K562 (cell line): ENCODE measurements around the gene ASCL2. TPM values are rescaled to one million over a fixed set of nuclear protein-coding genes. Genes with fewer than 3 reads are reported as not detected.

ENCODE experiments used
- CREB3 ChIP-seq: fragments of 450-650 bp; conservative IDR thresholded peaks from 2 replicates; pipeline ENCODE4 v1.6.1; 2016; ENCODE audit warnings: missing genetic modification characterization, low read depth, mild to moderate bottlenecking, missing compliant biosample characterization, moderate library complexity
- EGR1 ChIP-seq: fragments of 450-650 bp; conservative IDR thresholded peaks from 2 replicates; pipeline ENCODE4 v1.6.1; 2017; ENCODE audit warnings: mild to moderate bottlenecking
- LEF1 ChIP-seq: fragments of 450-650 bp; IDR thresholded peaks from 2 replicates; pipeline ENCODE4 v1.6.1; 2016; ENCODE audit warnings: mild to moderate bottlenecking
- RBM39 ChIP-seq: fragments of 200-400 bp; formaldehyde crosslinking; optimal IDR thresholded peaks from 2 replicates; pipeline ENCODE3; 2018; ENCODE audit warnings: low read depth, low read length
- RFX5 ChIP-seq: IDR thresholded peaks from 2 replicates; pipeline ENCODE4 v1.6.1; 2011; ENCODE audit warnings: low read depth, mild to moderate bottlenecking, improper control_type of control experiment, low read length
- SUPT5H ChIP-seq: fragments of 450-650 bp; IDR thresholded peaks from 2 replicates; pipeline ENCODE4 v1.6.1; 2016
- ZNF3 ChIP-seq: fragments of 250-450 bp; sonication (Bioruptor Pico); IDR thresholded peaks from 2 replicates; pipeline ENCODE4 v1.5.0; 2021; ENCODE audit warnings: mild to moderate bottlenecking, moderate library complexity
- polyA plus RNA-seq, 8 experiments: library from polyadenylated mRNA; depleted of rRNA in 4 of 8; stranded (reverse) in 5 of 8; unstranded in 3 of 8; fragments of >200 nt; fragmentation: Nextera tagmentation in 2 of 8; fragmentation: Illumina TruSeq in 1 of 8; extraction: Ambion mirVana in 2 of 8; extraction: Trizol in 1 of 8; gene quantifications; 2 replicates each; pipeline versions ENCODE4 v1.2.1 to v1.2.3, GENCODE V29; 2011 to 2014; ENCODE audit warnings: inconsistent platforms in 1 of 8, missing spikeins in 1 of 8
- total RNA-seq, 7 experiments: library from RNA; depleted of rRNA in 6 of 7; stranded (reverse); fragments of >200 nt in 6 of 7; fragmentation: Illumina TruSeq in 2 of 7; extraction: Trizol in 2 of 7; gene quantifications; 2 replicates each; pipeline versions ENCODE4 v1.2.1 to v1.2.3, GENCODE V29; 2011 to 2021; ENCODE audit warnings: low replicate concordance in 1 of 7
- TF ChIP-seq, protein P1 (sequence below): fragments of 150-350 bp; conservative IDR thresholded peaks from 2 replicates; pipeline ENCODE4 v1.6.1; 2014; ENCODE audit warnings: low read length
- TF ChIP-seq, protein P2 (sequence below): fragments of 250-450 bp; sonication (Bioruptor Pico); IDR thresholded peaks from 2 replicates; pipeline ENCODE4 v1.5.0; 2022; ENCODE audit warnings: mild to moderate bottlenecking
- TF ChIP-seq, protein P3 (sequence below): fragments of 250-450 bp; sonication (Bioruptor Pico); IDR thresholded peaks from 2 replicates; pipeline ENCODE4 v1.8.0; 2022; ENCODE audit warnings: inconsistent platforms
- TF ChIP-seq, protein P4 (sequence below), 2 experiments: fragments of 450-650 bp; IDR thresholded peaks; 2 replicates each; pipeline ENCODE4 v1.6.1; 2016; ENCODE audit warnings: mild to moderate bottlenecking in 2 of 2, borderline replicate concordance in 1 of 2, low read depth in 1 of 2, moderate library complexity in 1 of 2

Gene ASCL2
- total and polyA plus RNA-seq, 9 of the 15 experiments (the other 6 are each of a cell fraction or from before 2014, with no cell fraction given), result 0.11 to 1.4 (median 0.36) TPM; not detected in 2

DNA sequence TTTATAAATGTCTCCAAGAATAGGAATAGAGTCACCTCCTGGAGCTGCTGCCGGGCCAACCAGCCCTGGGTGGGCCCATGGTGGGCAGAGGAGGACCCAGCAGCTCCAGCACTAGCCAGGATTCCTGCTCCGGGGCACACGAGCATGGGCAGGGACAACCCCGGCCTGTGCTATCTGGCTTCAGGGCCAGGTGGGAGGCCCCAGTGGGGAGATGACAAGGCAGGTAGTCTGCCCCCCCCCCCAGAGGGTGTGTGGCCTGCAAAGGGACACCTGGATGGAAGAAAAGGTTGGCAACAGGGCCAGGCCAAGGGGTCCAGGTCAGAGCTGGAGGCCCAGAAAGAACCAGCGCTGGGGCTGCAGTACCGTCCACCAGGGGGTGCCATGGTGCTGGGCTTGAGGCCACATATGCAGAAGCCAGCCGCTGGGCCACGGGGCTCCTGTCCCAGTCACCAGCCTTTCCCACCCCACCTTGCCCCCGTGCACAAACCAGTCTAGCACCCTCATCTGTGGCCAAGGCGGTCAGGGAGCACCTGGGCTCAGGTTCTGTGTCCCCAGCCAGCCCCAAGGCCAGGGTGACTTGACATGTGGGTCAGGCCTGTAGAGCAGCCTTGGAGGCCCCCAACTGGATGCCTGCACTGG, 34.9 kb upstream of the ASCL2 start (continued):
- no peak for TF ChIP-seq EGR1
- no peak for TF ChIP-seq ZNF3 (CRISPR knock-in tag)
- TF ChIP-seq, protein P1, sequence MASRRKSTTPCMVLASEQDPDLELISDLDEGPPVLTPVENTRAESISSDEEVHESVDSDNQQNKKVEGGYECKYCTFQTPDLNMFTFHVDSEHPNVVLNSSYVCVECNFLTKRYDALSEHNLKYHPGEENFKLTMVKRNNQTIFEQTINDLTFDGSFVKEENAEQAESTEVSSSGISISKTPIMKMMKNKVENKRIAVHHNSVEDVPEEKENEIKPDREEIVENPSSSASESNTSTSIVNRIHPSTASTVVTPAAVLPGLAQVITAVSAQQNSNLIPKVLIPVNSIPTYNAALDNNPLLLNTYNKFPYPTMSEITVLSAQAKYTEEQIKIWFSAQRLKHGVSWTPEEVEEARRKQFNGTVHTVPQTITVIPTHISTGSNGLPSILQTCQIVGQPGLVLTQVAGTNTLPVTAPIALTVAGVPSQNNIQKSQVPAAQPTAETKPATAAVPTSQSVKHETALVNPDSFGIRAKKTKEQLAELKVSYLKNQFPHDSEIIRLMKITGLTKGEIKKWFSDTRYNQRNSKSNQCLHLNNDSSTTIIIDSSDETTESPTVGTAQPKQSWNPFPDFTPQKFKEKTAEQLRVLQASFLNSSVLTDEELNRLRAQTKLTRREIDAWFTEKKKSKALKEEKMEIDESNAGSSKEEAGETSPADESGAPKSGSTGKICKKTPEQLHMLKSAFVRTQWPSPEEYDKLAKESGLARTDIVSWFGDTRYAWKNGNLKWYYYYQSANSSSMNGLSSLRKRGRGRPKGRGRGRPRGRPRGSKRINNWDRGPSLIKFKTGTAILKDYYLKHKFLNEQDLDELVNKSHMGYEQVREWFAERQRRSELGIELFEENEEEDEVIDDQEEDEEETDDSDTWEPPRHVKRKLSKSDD, result 0 out of 2 replicates have a peak, but pooled peaks have one; percentile 42
- TF ChIP-seq, protein P2, sequence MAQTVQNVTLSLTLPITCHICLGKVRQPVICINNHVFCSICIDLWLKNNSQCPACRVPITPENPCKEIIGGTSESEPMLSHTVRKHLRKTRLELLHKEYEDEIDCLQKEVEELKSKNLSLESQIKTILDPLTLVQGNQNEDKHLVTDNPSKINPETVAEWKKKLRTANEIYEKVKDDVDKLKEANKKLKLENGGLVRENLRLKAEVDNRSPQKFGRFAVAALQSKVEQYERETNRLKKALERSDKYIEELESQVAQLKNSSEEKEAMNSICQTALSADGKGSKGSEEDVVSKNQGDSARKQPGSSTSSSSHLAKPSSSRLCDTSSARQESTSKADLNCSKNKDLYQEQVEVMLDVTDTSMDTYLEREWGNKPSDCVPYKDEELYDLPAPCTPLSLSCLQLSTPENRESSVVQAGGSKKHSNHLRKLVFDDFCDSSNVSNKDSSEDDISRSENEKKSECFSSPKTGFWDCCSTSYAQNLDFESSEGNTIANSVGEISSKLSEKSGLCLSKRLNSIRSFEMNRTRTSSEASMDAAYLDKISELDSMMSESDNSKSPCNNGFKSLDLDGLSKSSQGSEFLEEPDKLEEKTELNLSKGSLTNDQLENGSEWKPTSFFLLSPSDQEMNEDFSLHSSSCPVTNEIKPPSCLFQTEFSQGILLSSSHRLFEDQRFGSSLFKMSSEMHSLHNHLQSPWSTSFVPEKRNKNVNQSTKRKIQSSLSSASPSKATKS (CRISPR knock-in tag), result no peak
- no peak for TF ChIP-seq RFX5
- TF ChIP-seq, protein P3, sequence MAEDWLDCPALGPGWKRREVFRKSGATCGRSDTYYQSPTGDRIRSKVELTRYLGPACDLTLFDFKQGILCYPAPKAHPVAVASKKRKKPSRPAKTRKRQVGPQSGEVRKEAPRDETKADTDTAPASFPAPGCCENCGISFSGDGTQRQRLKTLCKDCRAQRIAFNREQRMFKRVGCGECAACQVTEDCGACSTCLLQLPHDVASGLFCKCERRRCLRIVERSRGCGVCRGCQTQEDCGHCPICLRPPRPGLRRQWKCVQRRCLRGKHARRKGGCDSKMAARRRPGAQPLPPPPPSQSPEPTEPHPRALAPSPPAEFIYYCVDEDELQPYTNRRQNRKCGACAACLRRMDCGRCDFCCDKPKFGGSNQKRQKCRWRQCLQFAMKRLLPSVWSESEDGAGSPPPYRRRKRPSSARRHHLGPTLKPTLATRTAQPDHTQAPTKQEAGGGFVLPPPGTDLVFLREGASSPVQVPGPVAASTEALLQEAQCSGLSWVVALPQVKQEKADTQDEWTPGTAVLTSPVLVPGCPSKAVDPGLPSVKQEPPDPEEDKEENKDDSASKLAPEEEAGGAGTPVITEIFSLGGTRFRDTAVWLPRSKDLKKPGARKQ, result no peak
- no peak for TF ChIP-seq RBM39
- TF ChIP-seq SUPT5H, result no peak
- TF ChIP-seq LEF1, result no peak
- TF ChIP-seq CREB3, result no peak
- TF ChIP-seq, protein P4, sequence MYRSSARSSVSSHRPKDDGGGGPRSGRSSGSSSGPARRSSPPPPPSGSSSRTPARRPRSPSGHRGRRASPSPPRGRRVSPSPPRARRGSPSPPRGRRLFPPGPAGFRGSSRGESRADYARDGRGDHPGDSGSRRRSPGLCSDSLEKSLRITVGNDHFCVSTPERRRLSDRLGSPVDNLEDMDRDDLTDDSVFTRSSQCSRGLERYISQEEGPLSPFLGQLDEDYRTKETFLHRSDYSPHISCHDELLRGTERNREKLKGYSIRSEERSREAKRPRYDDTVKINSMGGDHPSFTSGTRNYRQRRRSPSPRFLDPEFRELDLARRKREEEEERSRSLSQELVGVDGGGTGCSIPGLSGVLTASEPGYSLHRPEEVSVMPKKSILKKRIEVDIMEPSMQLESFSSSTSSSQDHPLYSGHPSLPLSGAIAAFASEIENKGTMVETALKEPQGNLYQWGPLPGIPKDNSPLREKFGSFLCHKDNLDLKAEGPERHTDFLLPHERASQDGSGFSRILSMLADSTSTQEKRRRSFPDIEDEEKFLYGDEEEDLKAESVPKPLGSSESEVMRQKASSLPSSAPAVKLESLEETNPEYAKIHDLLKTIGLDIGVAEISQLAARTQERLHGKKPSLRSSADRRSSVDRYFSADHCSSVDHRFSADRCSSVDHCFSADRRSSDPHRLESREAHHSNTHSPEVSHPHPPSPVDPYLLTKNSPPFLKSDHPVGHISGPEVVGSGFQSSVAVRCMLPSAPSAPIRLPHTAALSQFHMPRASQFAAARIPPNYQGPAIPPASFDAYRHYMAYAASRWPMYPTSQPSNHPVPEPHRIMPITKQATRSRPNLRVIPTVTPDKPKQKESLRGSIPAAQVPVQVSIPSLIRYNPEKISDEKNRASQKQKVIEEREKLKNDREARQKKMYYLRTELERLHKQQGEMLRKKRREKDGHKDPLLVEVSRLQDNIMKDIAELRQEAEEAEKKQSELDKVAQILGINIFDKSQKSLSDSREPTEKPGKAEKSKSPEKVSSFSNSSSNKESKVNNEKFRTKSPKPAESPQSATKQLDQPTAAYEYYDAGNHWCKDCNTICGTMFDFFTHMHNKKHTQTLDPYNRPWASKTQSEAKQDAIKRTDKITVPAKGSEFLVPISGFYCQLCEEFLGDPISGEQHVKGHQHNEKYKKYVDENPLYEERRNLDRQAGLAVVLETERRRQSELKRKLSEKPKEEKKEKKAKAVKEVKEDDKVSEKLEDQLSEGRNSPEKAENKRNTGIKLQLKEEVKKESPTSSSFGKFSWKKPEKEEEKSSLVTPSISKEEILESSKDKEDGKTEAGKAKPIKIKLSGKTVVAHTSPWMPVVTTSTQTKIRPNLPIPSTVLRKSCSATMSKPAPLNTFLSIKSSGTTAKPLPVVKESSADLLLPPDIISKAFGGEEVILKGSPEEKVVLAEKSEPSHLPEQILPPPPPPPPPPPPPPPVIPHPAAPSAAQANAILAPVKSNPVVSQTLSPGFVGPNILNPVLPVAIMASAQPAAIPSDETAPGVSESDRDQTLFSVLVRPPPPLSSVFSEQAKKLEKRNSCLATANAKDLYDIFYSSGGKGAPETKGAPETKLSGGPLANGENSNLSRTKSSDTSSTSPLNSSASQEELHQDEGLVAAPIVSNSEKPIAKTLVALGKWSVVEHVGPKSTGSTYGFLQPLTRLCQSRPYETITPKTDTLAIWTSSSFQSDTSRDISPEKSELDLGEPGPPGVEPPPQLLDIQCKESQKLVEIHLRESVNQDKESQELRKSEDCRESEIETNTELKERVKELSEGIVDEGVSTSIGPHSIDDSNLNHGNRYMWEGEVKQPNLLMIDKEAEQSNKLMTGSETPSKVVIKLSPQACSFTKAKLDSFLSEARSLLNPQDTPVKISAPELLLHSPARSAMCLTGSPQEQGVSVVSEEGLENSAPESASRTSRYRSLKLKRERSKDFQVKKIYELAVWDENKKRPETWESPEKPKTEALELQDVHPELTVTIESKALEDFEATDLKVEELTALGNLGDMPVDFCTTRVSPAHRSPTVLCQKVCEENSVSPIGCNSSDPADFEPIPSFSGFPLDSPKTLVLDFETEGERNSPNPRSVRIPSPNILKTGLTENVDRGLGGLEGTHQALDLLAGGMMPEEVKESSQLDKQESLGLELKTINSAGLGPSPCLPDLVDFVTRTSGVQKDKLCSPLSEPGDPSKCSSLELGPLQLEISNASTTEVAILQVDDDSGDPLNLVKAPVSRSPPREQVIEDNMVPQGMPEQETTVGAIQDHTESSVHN (IDR thresholded peaks at IDR 0.05; ENCODE audit: borderline replicate concordance in 1 of 2, low read depth in 1 of 2), result no peak
